ENCODE results near the gene DTNA. TPM values are rescaled to one million over a fixed set of nuclear protein-coding genes. Genes with fewer than 3 reads are reported as not detected.
"Not testable (repeated sequence)": the region's sequence is repeated elsewhere in the genome, so short reads cannot be mapped to it uniquely, and the experiment has no call there.

The DTNA gene
- total RNA-seq, 1 donor from 2014 or later, result not detected

DNA sequence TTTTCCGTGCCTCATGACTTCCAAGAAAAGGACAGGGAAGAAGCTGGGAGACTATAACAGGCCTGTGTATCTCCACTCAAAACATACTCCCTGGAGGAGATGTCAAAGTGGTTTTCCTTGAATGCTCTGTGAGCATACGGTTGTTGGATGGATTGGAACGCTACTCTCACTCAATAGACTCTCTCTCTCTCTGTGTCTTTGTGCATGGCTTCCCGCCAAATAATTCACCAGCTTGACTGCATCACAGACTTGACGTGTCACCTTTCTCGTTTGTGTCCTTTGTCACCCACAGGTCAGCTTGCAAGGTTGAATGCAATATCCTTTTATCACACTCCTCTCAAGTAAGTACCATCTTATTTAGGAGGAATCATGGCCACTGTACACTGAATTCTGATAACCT, 174.3 kb downstream of the DTNA start:
- Mint-ChIP-seq H3K9me3 (no peaks in the 10 kb centered on the region), H3K4me1 (ENCODE audit: low read depth) (no peaks in the 10 kb centered on the region), H3K27ac (no peak overlapping the region), H3K27me3 (ENCODE audit: insufficient read depth) (peaks cover 4% of the 10 kb centered on the region), H3K36me3 (ENCODE audit: low read depth) (no peaks in the 10 kb centered on the region), H3K4me3 (no peak overlapping the region)
- DNase-seq (ENCODE audit: low spot score), result no peak
- intact Hi-C loops (cut with micrococcal nuclease), result no loop called here

DNA sequence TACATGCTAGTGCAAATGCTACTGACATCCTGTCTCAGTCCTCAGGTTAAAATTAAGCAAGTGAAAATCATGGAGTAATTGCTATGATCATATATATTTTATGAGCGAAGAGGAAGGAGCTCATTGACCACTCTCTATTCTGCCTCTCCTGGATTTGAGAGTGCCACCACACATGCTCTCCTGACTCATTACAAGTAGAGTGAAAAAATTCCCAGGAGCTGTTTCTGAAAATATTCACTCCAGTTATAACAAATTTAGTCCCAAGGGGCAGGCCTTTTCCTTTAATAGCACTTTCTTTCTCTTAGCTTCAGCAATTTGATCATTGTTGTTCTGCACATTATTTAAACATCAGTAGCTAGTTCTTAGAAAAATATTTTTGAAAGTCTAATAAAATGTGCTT, 176.1 kb downstream of the DTNA start:
- Mint-ChIP-seq H3K4me1 (ENCODE audit: low read depth) (no peaks in the 10 kb centered on the region), H3K4me3 (no peak overlapping the region), H3K27ac (no peak overlapping the region), H3K36me3 (ENCODE audit: low read depth) (no peaks in the 10 kb centered on the region), H3K9me3 (no peaks in the 10 kb centered on the region), H3K27me3 (ENCODE audit: insufficient read depth) (no peaks in the 10 kb centered on the region)
- DNase-seq (ENCODE audit: low spot score), result no peak
- intact Hi-C loops (cut with micrococcal nuclease), result no loop called here

DNA sequence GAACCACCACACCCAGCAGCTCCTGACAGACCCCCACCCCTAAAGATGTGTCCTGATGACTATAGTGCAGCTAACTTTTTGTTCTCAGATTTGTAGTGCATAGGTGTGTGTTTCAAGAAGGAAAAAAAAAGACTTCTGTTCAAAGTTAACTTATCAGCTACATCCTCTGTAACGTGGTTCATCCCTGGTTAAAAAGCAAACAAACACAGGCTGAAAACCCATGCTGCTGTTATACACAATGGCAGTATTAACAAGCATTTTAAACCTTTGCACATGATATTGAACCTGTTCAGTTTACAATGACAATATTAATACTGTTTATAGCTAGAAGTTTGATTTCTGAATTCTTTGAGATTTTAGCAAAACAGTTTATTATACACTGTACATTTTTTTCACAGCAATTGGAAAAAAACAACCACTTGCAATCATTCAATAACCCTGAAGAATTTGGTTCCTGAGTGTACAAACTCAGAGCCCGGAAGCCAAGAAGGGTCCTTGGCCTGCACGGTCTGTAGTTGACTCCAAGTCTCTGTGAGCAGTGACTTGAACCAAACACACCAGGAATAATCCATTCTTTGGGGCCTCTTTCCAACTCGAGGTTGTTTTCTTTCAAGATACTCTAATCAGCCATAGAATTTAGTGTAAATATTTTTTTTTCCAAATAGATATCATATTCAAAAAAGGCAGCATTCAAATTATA, 177.9 kb downstream of the DTNA start:
- no peak overlapping the region for H3K4me3 Mint-ChIP-seq
- no peak for DNase-seq (ENCODE audit: low spot score)
- H3K27ac Mint-ChIP-seq, result no peak overlapping the region
- intact Hi-C loops (cut with micrococcal nuclease), result no loop called here
- H3K27me3 Mint-ChIP-seq (ENCODE audit: insufficient read depth), result peaks cover 2% of the 10 kb centered on the region
- no peaks in the 10 kb centered on the region for H3K4me1 Mint-ChIP-seq (ENCODE audit: low read depth)
- no peaks in the 10 kb centered on the region for H3K36me3 Mint-ChIP-seq (ENCODE audit: low read depth)
- H3K9me3 Mint-ChIP-seq, result peaks cover 7% of the 10 kb centered on the region

DNA sequence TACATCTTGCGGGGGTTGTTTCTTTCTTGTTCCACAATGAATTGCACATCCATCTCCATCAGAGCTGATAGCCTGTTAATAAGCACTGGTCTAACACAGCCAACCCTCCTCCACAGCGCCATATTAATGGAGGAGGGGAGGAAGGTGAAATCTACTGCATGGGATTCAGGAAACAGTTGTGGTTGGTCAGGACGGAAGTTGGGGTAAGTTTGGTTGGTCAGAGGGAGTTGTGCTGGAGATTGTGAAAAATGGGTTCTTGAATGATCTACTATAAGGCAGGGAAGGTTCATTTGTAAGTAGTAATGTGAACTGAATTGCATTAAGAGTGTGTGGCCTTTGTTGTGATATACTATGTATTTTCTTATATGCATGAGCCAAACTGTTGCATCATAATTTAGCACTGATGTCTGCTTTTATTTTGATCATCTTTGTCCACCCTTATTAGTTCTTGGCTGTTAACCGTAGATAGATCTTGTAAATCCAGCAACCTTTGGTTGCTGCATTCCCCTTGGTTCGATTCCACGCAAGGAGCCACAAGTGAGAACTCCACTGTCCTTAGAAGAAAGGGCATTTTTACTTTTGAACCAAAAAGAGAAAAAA, 180.5 kb downstream of the DTNA start:
- no peak overlapping the region for H3K4me3 Mint-ChIP-seq
- H3K27me3 Mint-ChIP-seq (ENCODE audit: insufficient read depth), result peaks cover 5% of the 10 kb centered on the region
- H3K27ac Mint-ChIP-seq, result no peak overlapping the region
- no peaks in the 10 kb centered on the region for H3K36me3 Mint-ChIP-seq (ENCODE audit: low read depth)
- no peaks in the 10 kb centered on the region for H3K4me1 Mint-ChIP-seq (ENCODE audit: low read depth)
- DNase-seq (ENCODE audit: low spot score), result no peak
- intact Hi-C loops (cut with micrococcal nuclease), result no loop called here
- H3K9me3 Mint-ChIP-seq, result peaks cover 12% of the 10 kb centered on the region

DNA sequence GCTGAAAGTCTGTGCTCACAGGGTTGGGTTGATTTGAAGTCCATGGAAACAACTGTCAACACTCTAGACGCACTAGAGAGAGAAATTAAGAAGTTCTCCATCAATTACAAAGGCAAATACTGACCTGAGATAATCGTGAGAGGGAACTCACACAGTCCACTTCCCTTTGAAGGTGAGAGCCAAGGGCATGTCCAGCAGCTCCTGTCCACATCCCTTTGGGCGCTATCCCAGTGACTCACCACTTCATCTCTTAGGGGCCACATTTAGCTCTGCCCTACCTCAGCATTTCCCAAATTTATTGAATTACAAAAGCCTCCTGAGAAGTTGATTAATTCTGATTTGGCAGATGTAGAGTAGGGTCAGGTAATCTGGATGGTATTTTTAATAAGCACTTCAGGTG, 182.3 kb downstream of the DTNA start:
- intact Hi-C loops (cut with micrococcal nuclease), result no loop called here
- Mint-ChIP-seq H3K4me3 (no peak overlapping the region), H3K4me1 (ENCODE audit: low read depth) (no peaks in the 10 kb centered on the region), H3K9me3 (peaks cover 12% of the 10 kb centered on the region), H3K27ac (no peak overlapping the region), H3K36me3 (ENCODE audit: low read depth) (no peaks in the 10 kb centered on the region), H3K27me3 (ENCODE audit: insufficient read depth) (peaks cover 5% of the 10 kb centered on the region)
- no peak for DNase-seq (ENCODE audit: low spot score)

DNA sequence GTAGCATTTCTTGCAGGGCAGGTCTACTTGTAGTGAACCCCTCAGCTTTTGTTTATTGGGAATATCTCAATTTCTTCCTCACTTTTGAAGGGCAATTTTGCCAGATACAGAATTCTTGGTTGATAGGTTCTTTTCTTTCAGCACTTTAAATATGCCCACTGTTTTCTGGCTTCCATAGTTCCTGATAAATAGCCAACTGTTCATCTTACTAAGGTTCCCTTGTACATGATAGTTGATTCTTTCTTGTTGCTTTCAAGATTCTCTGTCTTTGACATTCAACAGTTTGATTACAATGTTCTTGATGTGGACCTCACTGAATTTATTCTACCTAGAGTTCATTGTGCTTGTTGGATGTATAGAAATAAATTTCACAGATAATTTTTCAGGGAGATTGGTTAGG, 183.1 kb downstream of the DTNA start:
- Mint-ChIP-seq H3K9me3 (peaks cover 12% of the 10 kb centered on the region), H3K27me3 (ENCODE audit: insufficient read depth) (peaks cover 5% of the 10 kb centered on the region), H3K27ac (no peak overlapping the region), H3K4me3 (no peak overlapping the region), H3K4me1 (ENCODE audit: low read depth) (no peaks in the 10 kb centered on the region), H3K36me3 (ENCODE audit: low read depth) (no peaks in the 10 kb centered on the region)
- DNase-seq (ENCODE audit: low spot score), result no peak
- intact Hi-C loops (cut with micrococcal nuclease), result no loop called here

DNA sequence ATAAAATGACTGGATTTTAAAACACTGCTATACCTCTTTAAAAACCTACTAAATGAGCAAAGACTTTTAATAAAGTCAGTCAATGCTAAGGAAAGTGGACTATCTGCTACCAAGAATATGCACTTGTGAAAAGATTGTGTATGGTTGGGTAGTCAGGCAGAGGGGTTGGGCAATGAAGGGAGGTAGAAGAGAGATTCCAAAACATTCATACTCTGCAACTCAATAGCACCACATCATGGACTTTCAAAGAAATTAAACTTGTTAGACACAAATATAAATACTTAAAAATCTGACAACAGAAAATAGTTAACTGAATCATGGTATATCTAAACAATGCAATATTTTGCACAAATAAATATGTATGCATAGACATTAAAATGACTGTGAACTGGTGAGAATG, 191.2 kb downstream of the DTNA start:
- no peak for DNase-seq (ENCODE audit: low spot score)
- intact Hi-C loops (cut with micrococcal nuclease), result no loop called here
- H3K9me3 Mint-ChIP-seq, result no peaks in the 10 kb centered on the region
- no peaks in the 10 kb centered on the region for H3K27me3 Mint-ChIP-seq (ENCODE audit: insufficient read depth)
- H3K36me3 Mint-ChIP-seq (ENCODE audit: low read depth), result no peaks in the 10 kb centered on the region
- no peak overlapping the region for H3K27ac Mint-ChIP-seq
- H3K4me1 Mint-ChIP-seq (ENCODE audit: low read depth), result no peaks in the 10 kb centered on the region
- H3K4me3 Mint-ChIP-seq, result no peak overlapping the region

DNA sequence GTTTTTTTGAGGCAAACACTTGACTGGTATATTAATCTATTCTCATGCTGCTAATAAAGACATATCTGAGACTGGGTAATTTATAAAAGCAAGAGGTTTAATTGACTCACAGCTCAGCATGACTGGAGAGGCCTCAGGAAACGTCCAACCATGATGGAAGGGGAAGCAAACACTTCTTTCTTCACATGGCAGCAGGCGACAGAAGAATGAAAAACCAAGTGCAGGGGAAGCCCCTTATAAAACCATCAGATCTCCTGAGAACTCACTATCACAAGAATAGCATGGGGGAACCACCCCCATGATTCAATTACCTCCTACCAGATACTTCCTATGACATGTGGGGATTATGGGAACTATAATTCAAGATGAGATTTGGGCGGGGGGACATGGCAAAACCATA, 194.9 kb downstream of the DTNA start:
- no peaks in the 10 kb centered on the region for H3K4me1 Mint-ChIP-seq (ENCODE audit: low read depth)
- H3K4me3 Mint-ChIP-seq, result no peak overlapping the region
- H3K9me3 Mint-ChIP-seq, result peaks cover 15% of the 10 kb centered on the region
- no peak overlapping the region for H3K27ac Mint-ChIP-seq
- H3K27me3 Mint-ChIP-seq (ENCODE audit: insufficient read depth), result no peaks in the 10 kb centered on the region
- intact Hi-C loops (cut with micrococcal nuclease), result no loop called here
- DNase-seq (ENCODE audit: low spot score), result no peak
- peaks cover 3% of the 10 kb centered on the region for H3K36me3 Mint-ChIP-seq (ENCODE audit: low read depth)

DNA sequence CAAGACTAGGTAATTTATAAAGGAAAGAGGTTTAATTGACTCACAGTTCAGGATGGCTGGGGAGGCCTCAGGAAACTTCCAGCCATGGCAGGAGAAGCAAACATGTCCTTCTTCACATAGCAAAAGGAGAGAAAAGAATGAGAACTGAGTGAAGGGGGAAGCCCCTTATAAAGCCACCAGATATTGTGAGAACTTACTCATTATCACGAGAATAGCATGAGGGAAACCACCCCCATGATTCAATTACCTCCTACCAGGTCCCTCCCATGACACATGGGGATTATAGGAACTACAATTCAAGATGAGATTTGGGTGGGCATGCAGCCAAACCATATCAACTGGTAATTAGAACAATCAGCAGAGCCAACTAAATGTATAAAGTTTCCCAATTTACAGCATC, 196.9 kb downstream of the DTNA start:
- H3K36me3 Mint-ChIP-seq (ENCODE audit: low read depth); intact Hi-C loops (cut with micrococcal nuclease); H3K27ac Mint-ChIP-seq; H3K4me1 Mint-ChIP-seq (ENCODE audit: low read depth); H3K27me3 Mint-ChIP-seq (ENCODE audit: insufficient read depth); DNase-seq (ENCODE audit: low spot score); H3K4me3 Mint-ChIP-seq: not testable (repeated sequence)
- H3K9me3 Mint-ChIP-seq, result peaks cover 15% of the 10 kb centered on the region

DNA sequence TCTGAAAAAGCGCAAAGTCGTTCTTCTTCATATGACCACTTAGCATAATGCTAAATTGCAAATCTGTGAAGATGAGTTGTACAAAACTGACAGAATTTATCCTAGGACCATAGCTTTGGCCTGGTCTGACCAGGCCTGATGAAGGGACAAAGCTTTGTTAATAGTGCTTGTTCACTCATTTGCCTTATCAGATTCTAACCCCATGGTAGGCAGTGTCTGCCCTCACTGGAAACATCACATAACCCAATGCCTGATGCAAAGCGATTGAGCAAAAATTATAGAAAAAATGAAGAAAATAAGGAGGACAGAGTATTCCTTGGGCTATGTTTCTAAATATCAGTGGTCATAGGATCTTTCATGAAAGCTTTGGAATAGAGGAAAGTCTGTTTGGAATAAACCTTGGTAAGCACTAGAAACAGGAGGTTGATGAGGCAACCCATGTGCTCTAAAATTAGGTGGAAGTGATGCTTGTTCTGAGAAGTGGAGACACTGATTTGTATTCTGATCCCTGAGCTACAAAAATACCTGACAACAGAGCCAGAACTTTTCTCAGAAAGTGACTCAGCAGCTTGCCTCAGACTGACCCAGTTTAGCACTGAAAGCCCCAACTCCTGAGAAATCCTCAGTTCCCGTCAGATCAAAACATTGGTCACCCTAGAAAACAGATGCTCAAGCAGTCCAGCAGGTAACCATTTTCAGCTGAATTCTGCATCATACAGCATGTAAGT, 199.7 kb downstream of the DTNA start:
- Mint-ChIP-seq H3K27me3 (ENCODE audit: insufficient read depth) (no peaks in the 10 kb centered on the region), H3K4me3 (no peak overlapping the region), H3K27ac (no peak overlapping the region), H3K4me1 (ENCODE audit: low read depth) (no peaks in the 10 kb centered on the region), H3K36me3 (ENCODE audit: low read depth) (peaks cover 3% of the 10 kb centered on the region), H3K9me3 (peaks cover 15% of the 10 kb centered on the region)
- intact Hi-C loops (cut with micrococcal nuclease), result no loop called here
- no peak for DNase-seq (ENCODE audit: low spot score)

DNA sequence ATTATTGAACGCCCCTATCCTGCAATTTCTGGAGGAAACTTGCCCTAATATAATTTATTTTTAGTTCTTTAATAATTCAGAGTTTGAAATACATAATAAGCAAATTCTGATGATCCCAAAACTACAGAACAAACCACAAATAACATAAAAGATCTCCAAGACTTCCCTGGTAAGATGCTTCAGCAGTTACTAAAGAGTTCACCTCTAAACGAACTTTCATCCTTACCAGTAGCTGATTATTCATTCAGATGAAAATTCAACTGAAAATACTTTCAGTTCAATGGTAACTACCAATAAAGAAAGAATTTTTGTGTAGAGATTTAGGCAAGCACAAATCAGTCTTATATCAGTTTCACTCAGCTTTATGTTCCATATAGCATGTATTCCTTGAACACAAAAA, 201.0 kb downstream of the DTNA start:
- Mint-ChIP-seq H3K4me1 (ENCODE audit: low read depth) (no peaks in the 10 kb centered on the region), H3K4me3 (no peak overlapping the region)

DNA sequence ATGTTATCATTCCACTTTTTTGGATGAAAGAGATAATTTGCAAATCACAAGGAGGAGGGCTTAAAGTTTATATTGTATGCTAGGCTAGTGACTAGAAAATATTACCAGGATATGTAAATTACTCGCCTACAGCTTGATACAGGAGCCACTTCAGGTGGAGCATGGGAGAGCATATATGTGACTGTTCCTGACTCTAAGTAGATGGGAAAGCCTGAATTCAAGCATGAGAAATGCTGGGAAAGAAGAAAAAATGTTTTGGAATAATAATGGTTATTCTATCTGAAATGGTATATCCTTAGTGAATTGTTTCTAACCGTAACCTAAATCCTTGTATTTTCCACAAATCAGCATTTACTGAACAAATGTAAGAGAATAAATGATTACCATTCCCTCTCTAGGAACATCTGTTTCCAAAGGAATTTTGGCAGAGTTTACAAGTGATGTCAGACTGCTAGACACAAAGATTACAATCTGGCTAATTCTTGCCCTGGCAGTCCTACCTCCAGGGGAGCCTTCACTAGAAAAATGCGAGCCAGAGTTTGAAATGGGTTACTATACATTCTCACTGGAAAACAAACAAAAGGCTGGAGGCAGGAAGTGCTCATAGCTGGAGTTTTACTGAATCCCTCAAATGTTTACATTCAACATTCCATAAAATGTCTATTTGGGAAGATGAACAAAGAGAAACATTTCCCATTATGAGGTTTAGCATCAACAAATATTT, 201.7 kb downstream of the DTNA start:
- H3K27me3 Mint-ChIP-seq (ENCODE audit: insufficient read depth), result no peaks in the 10 kb centered on the region
- H3K36me3 Mint-ChIP-seq (ENCODE audit: low read depth), result peaks cover under 1% of the 10 kb centered on the region
- no peak for DNase-seq (ENCODE audit: low spot score)
- no peaks in the 10 kb centered on the region for H3K4me1 Mint-ChIP-seq (ENCODE audit: low read depth)
- intact Hi-C loops (cut with micrococcal nuclease), result no loop called here
- no peak overlapping the region for H3K4me3 Mint-ChIP-seq
- peaks cover 10% of the 10 kb centered on the region for H3K9me3 Mint-ChIP-seq
- H3K27ac Mint-ChIP-seq, result no peak overlapping the region

More for the DNA sequence above, 201.0 kb downstream of the DTNA start:
- Mint-ChIP-seq H3K36me3 (ENCODE audit: low read depth) (peaks cover 3% of the 10 kb centered on the region), H3K27me3 (ENCODE audit: insufficient read depth) (no peaks in the 10 kb centered on the region), H3K27ac (no peak overlapping the region), H3K9me3 (peaks cover 15% of the 10 kb centered on the region)
- intact Hi-C loops (cut with micrococcal nuclease), result no loop called here
- DNase-seq (ENCODE audit: low spot score), result no peak

Measured in activated T-helper 1 cell treated with anti-CD3 and anti-CD28 coated beads, Interleukin-12 subunit alpha, Interleukin-12 subunit beta, Interleukin-2, Interleukin-4 antibody, amounts not matched to agents 30 ng/mL and 10 ng/mL and 1 ng/mL, durations not matched to agents 14 hours and 24 hours and 36 hours (primary cell).